Activated CD8-positive, alpha-beta T cell treated with anti-CD3 and anti-CD28 coated beads for 36 hours (primary cell): ENCODE results near the gene TSPAN5. TPM values are rescaled to one million over a fixed set of nuclear protein-coding genes. Genes with fewer than 3 reads are reported as not detected.
A peak's percentile ranks its signal among the peaks of the same experiment; 100 is the strongest.

Experiments used
- ATAC-seq: fragments of 200-7000 bp; cut with Tn5 transposase; one replicate; pipeline ENCODE4 v1.10.0; 2021; ENCODE audit warnings: mild to moderate bottlenecking, moderate library complexity
- CTCF ChIA-PET: fragments of 350-600 bp; sonication (Branson Sonifier 250); formaldehyde crosslinking; loops from one replicate; lab custom pipeline; 2021; ENCODE audit warnings: antibody characterized with exemption; lab: Charles Lee
- POLR2A ChIA-PET: fragments of 350-600 bp; sonication (Branson Sonifier 250); formaldehyde crosslinking; loops from one replicate; lab custom pipeline; 2021; ENCODE audit warnings: antibody characterized with exemption; lab: Charles Lee
- DNase-seq: peaks from one replicate; pipeline ENCODE4 v3.0.0-alpha.2; 2020
- H3K27ac Mint-ChIP-seq: one replicate; pipeline ENCODE4 v1.8.0; 2021; ENCODE audit warnings: mild to moderate bottlenecking, mixed read lengths
- H3K27me3 Mint-ChIP-seq: one replicate; pipeline ENCODE4 v1.8.0; 2021; ENCODE audit warnings: mixed read lengths
- H3K36me3 Mint-ChIP-seq: one replicate; pipeline ENCODE4 v1.8.0; 2021; ENCODE audit warnings: low read depth, mixed read lengths
- H3K4me1 Mint-ChIP-seq: one replicate; pipeline ENCODE4 v1.8.0; 2021; ENCODE audit warnings: low read depth, mixed read lengths
- H3K4me3 Mint-ChIP-seq: one replicate; pipeline ENCODE4 v1.8.0; 2021; ENCODE audit warnings: mild to moderate bottlenecking, moderate library complexity, mixed read lengths
- H3K9me3 Mint-ChIP-seq: one replicate; pipeline ENCODE4 v1.8.0; 2021; ENCODE audit warnings: mixed read lengths
- intact Hi-C: fragments of 100-400 bp; cut with micrococcal nuclease; formaldehyde crosslinking; loops from one replicate; pipeline ENCODE4 v1.10.0; 2022
- total RNA-seq, 2 experiments: library from RNA; stranded (reverse); gene quantifications; one replicate each; pipeline ENCODE4 v1.2.3, GENCODE V29; 2021
- TF ChIP-seq, protein P1 (sequence below): fragments of 200-600 bp; IDR thresholded peaks from one replicate; pipeline ENCODE4 v1.8.0; 2022; ENCODE audit warnings: antibody characterized with exemption, mild to moderate bottlenecking

Gene TSPAN5
- total RNA-seq, 2 experiments from 2014 or later = 18.5 to 21.9 TPM

- Mint-ChIP-seq H3K36me3 (peaks cover 8% of the 10 kb centered on the region), H3K27ac (no peak overlapping the region), H3K4me1 (peaks cover 57% of the 10 kb centered on the region), H3K9me3 (peaks cover 4% of the 10 kb centered on the region), H3K4me3 (no peak overlapping the region), H3K27me3 (no peaks in the 10 kb centered on the region)
- ATAC-seq = no peak
- CTCF ChIA-PET = no interaction called here
- POLR2A ChIA-PET = interaction anchor here (1.1 kb wide), 1 partner anchor 413 kb away, joined by 4 read pairs; the partner anchor contains the start of gene EIF4E
- intact Hi-C loops = no loop called here
- no peak for DNase-seq
- TF ChIP-seq, protein P1, sequence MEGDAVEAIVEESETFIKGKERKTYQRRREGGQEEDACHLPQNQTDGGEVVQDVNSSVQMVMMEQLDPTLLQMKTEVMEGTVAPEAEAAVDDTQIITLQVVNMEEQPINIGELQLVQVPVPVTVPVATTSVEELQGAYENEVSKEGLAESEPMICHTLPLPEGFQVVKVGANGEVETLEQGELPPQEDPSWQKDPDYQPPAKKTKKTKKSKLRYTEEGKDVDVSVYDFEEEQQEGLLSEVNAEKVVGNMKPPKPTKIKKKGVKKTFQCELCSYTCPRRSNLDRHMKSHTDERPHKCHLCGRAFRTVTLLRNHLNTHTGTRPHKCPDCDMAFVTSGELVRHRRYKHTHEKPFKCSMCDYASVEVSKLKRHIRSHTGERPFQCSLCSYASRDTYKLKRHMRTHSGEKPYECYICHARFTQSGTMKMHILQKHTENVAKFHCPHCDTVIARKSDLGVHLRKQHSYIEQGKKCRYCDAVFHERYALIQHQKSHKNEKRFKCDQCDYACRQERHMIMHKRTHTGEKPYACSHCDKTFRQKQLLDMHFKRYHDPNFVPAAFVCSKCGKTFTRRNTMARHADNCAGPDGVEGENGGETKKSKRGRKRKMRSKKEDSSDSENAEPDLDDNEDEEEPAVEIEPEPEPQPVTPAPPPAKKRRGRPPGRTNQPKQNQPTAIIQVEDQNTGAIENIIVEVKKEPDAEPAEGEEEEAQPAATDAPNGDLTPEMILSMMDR = no peak
Observed at GRCh38 chr4:98516042-98516440, 142.4 kb downstream of the TSPAN5 start.

GRCh38 chr4:98515470-98515809, 143.0 kb downstream of the TSPAN5 start:
- ChIA-PET CTCF (interaction anchor here (0.6 kb wide), 1 partner anchor 13 kb away, joined by 3 read pairs; no protein-coding TSS in a partner anchor), POLR2A (interaction anchor here (0.7 to 1.1 kb wide), 2 partner anchors 282 to 413 kb away, joined by 3 to 4 read pairs; partner anchors contain the start of gene EIF4E)
- Mint-ChIP-seq H3K27me3 (no peaks in the 10 kb centered on the region), H3K36me3 (peaks cover 10% of the 10 kb centered on the region), H3K9me3 (peaks cover 4% of the 10 kb centered on the region), H3K27ac (no peak overlapping the region), H3K4me1 (peaks cover 63% of the 10 kb centered on the region), H3K4me3 (no peak overlapping the region)
- ATAC-seq = no peak
- DNase-seq = no peak
- TF ChIP-seq, protein P1 = no peak
- intact Hi-C loops = no loop called here

DNA sequence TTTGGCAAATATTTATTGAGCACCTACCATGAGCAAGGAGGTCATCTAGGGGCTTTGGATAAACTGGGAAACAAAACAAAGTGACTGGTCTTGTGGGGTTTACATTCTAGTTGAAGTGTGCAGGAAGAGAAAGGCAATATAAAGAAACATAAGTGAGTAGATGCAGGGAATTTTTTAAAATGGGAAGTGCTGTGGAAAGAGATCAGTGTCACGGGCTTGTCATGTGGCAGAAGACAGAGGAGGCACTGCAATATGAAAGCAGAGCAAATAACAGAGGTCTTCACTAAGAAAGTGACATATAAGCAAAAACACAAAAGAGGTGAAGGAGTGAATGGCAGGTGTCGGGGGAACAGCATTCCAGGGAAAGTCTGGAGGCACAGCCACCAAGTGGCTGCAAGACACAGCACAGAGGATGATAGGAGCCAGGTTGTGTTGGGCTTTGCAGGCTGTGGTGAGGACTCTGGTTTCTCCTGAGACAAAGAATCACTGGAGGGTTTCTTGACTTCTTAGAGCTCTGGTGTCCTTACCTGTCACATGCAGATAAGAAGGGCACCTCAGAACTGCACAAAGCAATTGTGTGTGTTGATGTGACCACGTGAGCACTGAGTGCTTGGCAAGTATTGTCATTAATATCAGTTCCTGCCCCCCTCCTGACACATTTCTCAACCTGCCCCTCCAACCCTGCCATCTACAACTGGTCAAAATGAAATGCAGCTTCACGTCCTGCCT, 143.5 kb downstream of the TSPAN5 start:
- Mint-ChIP-seq H3K27me3 (no peaks in the 10 kb centered on the region), H3K9me3 (peaks cover 4% of the 10 kb centered on the region), H3K4me1 (peaks cover 66% of the 10 kb centered on the region), H3K27ac (no peak overlapping the region), H3K36me3 (peaks cover 10% of the 10 kb centered on the region), H3K4me3 (no peak overlapping the region)
- ChIA-PET POLR2A (interaction anchor here (0.7 kb wide), 1 partner anchor 282 kb away, joined by 3 read pairs; no protein-coding TSS in a partner anchor), CTCF (interaction anchor here (0.6 kb wide), 1 partner anchor 13 kb away, joined by 3 read pairs; no protein-coding TSS in a partner anchor)
- intact Hi-C loops = loop anchor here (5.0 kb wide), 1 partner anchor 87 kb away; no protein-coding TSS in a partner anchor
- TF ChIP-seq, protein P1 = no peak
- DNase-seq = no peak
- peak; percentile 8 for ATAC-seq

DNA sequence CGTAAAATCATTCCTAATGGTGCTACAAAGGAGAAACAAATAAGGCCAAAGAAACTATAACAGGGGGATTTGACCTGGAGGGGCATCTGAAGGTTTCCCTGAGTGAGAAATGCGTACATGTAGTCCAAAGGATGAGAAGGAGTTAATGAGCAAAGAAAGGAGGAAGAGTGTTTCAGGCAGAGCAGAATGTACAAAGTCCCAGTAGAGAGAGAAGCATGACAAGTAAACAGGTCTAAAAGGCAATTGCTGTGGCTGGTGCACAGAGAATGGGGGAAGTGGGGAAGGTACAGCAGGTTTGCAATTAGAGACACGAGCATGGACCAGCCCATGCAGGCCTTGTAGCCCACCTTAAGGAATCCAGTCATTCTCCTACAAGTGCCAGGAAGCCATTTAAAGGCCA, 145.5 kb downstream of the TSPAN5 start:
- H3K4me3 Mint-ChIP-seq = no peak overlapping the region
- H3K27me3 Mint-ChIP-seq = no peaks in the 10 kb centered on the region

More for the DNA sequence above, 145.5 kb downstream of the TSPAN5 start:
- H3K36me3 Mint-ChIP-seq = peaks cover 10% of the 10 kb centered on the region
- no peak for DNase-seq
- ChIA-PET CTCF (no interaction called here), POLR2A (interaction anchor here (0.6 to 1.1 kb wide), 2 partner anchors 16 to 30 kb away, joined by 3 to 4 read pairs; no protein-coding TSS in a partner anchor)
- intact Hi-C loops = loop anchor here (5.0 kb wide), 1 partner anchor 89 kb away; no protein-coding TSS in a partner anchor
- no peak overlapping the region for H3K27ac Mint-ChIP-seq
- H3K9me3 Mint-ChIP-seq = peaks cover 4% of the 10 kb centered on the region
- H3K4me1 Mint-ChIP-seq = peaks cover 68% of the 10 kb centered on the region
- no peak for ATAC-seq
- TF ChIP-seq, protein P1 = no peak
